H1 (cell line): ENCODE data around the gene LTBR. TPM values are rescaled to one million over a fixed set of nuclear protein-coding genes. Genes with fewer than 3 reads are reported as not detected.
A peak's percentile ranks its signal among the peaks of the same experiment; 100 is the strongest.

Source experiments
- CTCF ChIA-PET: fragments of 300-600 bp; sonication (Branson Sonifier 250); formaldehyde crosslinking; loops from one replicate; lab custom pipeline; 2021; ENCODE audit not compliant: partially characterized antibody; lab: Charles Lee
- POLR2A ChIA-PET: fragments of 300-600 bp; sonication (Branson Sonifier 250); formaldehyde crosslinking; loops from one replicate; lab custom pipeline; 2021; ENCODE audit warnings: inconsistent platforms; ENCODE audit not compliant: partially characterized antibody; lab: Charles Lee
- DNase-seq, 2 experiments: peaks; one replicate each; pipeline versions ENCODE4 v3.0.0 to v3.0.0-alpha.2; 2010 to 2022; ENCODE audit warnings: low spot score in 2 of 2, low read depth in 1 of 2, mixed read lengths in 1 of 2
- FAIRE-seq: peaks from 2 replicates; lab custom pipeline; 2011; peaks lifted over from hg19 to GRCh38; lab: Jason Lieb, UNC
- H2AFZ ChIP-seq: 2 replicates; pipeline ENCODE4 v1.8.1; 2012; ENCODE audit warnings: low read length, inconsistent platforms
- H2AK5ac ChIP-seq: 2 replicates; pipeline ENCODE4 v1.6.1; 2013; ENCODE audit warnings: low read depth, low read length
- H2BK120ac ChIP-seq: replicated peaks from 2 replicates; pipeline ENCODE3; 2013; ENCODE audit warnings: low read depth, low read length, inconsistent platforms
- H2BK12ac ChIP-seq: 2 replicates; pipeline ENCODE4 v1.6.1; 2013; ENCODE audit warnings: low read depth, low read length
- H2BK15ac ChIP-seq: 2 replicates; pipeline ENCODE4 v1.6.1; 2013; ENCODE audit warnings: low read length
- H2BK20ac ChIP-seq: 2 replicates; pipeline ENCODE4 v1.6.1; 2013; ENCODE audit warnings: low read length
- H2BK5ac ChIP-seq: 2 replicates; pipeline ENCODE4 v1.6.1; 2013; ENCODE audit warnings: low read depth, low read length
- H3K14ac ChIP-seq: 2 replicates; pipeline ENCODE4 v1.6.1; 2013; ENCODE audit warnings: inconsistent platforms; ENCODE audit not compliant: insufficient read length
- H3K18ac ChIP-seq: 2 replicates; pipeline ENCODE4 v1.6.1; 2013; ENCODE audit warnings: low read length; ENCODE audit errors: extremely low read depth
- H3K23ac ChIP-seq: 2 replicates; pipeline ENCODE4 v1.6.1; 2013; ENCODE audit warnings: inconsistent platforms; ENCODE audit not compliant: insufficient read length
- H3K23me2 ChIP-seq: 2 replicates; pipeline ENCODE4 v1.6.1; 2013; ENCODE audit warnings: low read depth, low read length
- H3K27ac ChIP-seq: 2 replicates; pipeline ENCODE4 v1.6.1; 2011; ENCODE audit warnings: low read depth, low read length, inconsistent platforms
- H3K27me3 ChIP-seq, 4 experiments: replicated peaks in 1 of 4; 1 replicate in 1 of 4; 2 replicates in 3 of 4; pipeline versions ENCODE4 v1.6.1 to v1.8.1; 2011 to 2013; ENCODE audit warnings: low read length in 3 of 4, mild to moderate bottlenecking in 3 of 4, inconsistent platforms in 2 of 4, mixed read lengths in 2 of 4, moderate library complexity in 1 of 4; ENCODE audit not compliant: control insufficient read depth in 3 of 4, insufficient read depth in 3 of 4; ENCODE audit errors: extremely low read depth in 1 of 4
- H3K36me3 ChIP-seq, 4 experiments: 2 replicates each; pipeline versions ENCODE4 v1.6.1 to v1.8.1; 2011 to 2013; ENCODE audit warnings: mild to moderate bottlenecking in 4 of 4, low read length in 3 of 4, moderate library complexity in 2 of 4, control low read depth in 1 of 4, inconsistent platforms in 1 of 4; ENCODE audit not compliant: insufficient read depth in 4 of 4, control insufficient read depth in 2 of 4
- H3K4ac ChIP-seq: replicated peaks from 2 replicates; pipeline ENCODE3; 2013; ENCODE audit warnings: low read length, low read depth, mixed read lengths, inconsistent platforms; ENCODE audit not compliant: insufficient read length
- H3K4me1 ChIP-seq, 4 experiments: replicated peaks in 1 of 4; 1 replicate in 1 of 4; 2 replicates in 3 of 4; pipeline versions ENCODE4 v1.6.1 to v1.8.1; 2011 to 2013; ENCODE audit warnings: low read length in 3 of 4, inconsistent platforms in 2 of 4, mixed read lengths in 1 of 4; ENCODE audit not compliant: insufficient read depth in 4 of 4, control insufficient read depth in 3 of 4
- H3K4me2 ChIP-seq, 2 experiments: 2 replicates each; pipeline versions ENCODE4 v1.6.1 to v1.8.1; 2011 to 2013; ENCODE audit warnings: low read depth in 2 of 2, low read length in 2 of 2, control low read depth in 1 of 2, inconsistent platforms in 1 of 2, mild to moderate bottlenecking in 1 of 2; ENCODE audit not compliant: insufficient read depth in 1 of 2
- H3K4me3 ChIP-seq, 4 experiments: fragments of 200-600, 300-600 bp in 1 of 4; sonication (generic), shearing (Covaris generic), sonication (Bioruptor Twin) in 1 of 4; 2 replicates each; pipeline versions ENCODE4 v1.5.1 to v1.8.1; 2011 to 2016; ENCODE audit warnings: low read length in 4 of 4, low read depth in 3 of 4, control low read depth in 2 of 4, inconsistent platforms in 2 of 4, mild to moderate bottlenecking in 2 of 4, mixed read lengths in 1 of 4, moderate library complexity in 1 of 4; ENCODE audit not compliant: insufficient read depth in 2 of 4; ENCODE audit errors: extremely low read depth in 1 of 4
- H3K56ac ChIP-seq: replicated peaks from 2 replicates; pipeline ENCODE3; 2013; ENCODE audit warnings: low read depth, mild to moderate bottlenecking, mixed read lengths, low read length, inconsistent platforms; ENCODE audit not compliant: insufficient read length
- H3K79me1 ChIP-seq: 2 replicates; pipeline ENCODE4 v1.6.1; 2013; ENCODE audit warnings: low read depth, low read length, control low read depth
- H3K79me2 ChIP-seq, 2 experiments: 2 replicates each; pipeline versions ENCODE4 v1.6.1 to v1.8.1; 2012 to 2013; ENCODE audit warnings: low read length in 2 of 2, mild to moderate bottlenecking in 2 of 2, inconsistent platforms in 1 of 2; ENCODE audit not compliant: insufficient read depth in 2 of 2, control insufficient read depth in 1 of 2
- H3K9ac ChIP-seq, 4 experiments: replicated peaks in 1 of 4; 1 replicate in 1 of 4; 2 replicates in 3 of 4; pipeline versions ENCODE4 v1.6.1 to v1.8.1; 2011 to 2013; ENCODE audit warnings: low read depth in 3 of 4, low read length in 3 of 4, control low read depth in 2 of 4, mild to moderate bottlenecking in 2 of 4, moderate library complexity in 2 of 4, inconsistent platforms in 1 of 4; ENCODE audit errors: extremely low read depth in 1 of 4
- H3K9me3 ChIP-seq, 2 experiments: 2 replicates each; pipeline versions ENCODE4 v1.6.1 to v1.8.1; 2012 to 2013; ENCODE audit warnings: mild to moderate bottlenecking in 2 of 2, moderate library complexity in 2 of 2, control low read depth in 1 of 2, inconsistent platforms in 1 of 2, low read depth in 1 of 2, low read length in 1 of 2, mixed read lengths in 1 of 2; ENCODE audit not compliant: insufficient read depth in 2 of 2
- H4K20me1 ChIP-seq, 2 experiments: replicated peaks in 1 of 2; 2 replicates each; pipeline versions ENCODE3 to v1.8.1; 2011 to 2013; ENCODE audit warnings: inconsistent platforms in 2 of 2, low read length in 2 of 2, mild to moderate bottlenecking in 1 of 2; ENCODE audit not compliant: insufficient read depth in 2 of 2, control insufficient read depth in 1 of 2
- H4K5ac ChIP-seq: 2 replicates; pipeline ENCODE4 v1.6.1; 2013; ENCODE audit warnings: low read length, low read depth, mixed read lengths, inconsistent platforms; ENCODE audit not compliant: insufficient read length
- H4K8ac ChIP-seq: 2 replicates; pipeline ENCODE4 v1.8.0; 2013; ENCODE audit warnings: mild to moderate bottlenecking, moderate library complexity, low read length, inconsistent platforms; ENCODE audit not compliant: insufficient read depth; ENCODE audit errors: extremely low read depth
- H4K91ac ChIP-seq: replicated peaks from 2 replicates; pipeline ENCODE3; 2013; ENCODE audit warnings: low read length, mixed read lengths, inconsistent platforms; ENCODE audit not compliant: insufficient read length
- CEBPB ChIP-seq: IDR thresholded peaks from 2 replicates; pipeline ENCODE4 v1.6.1; 2012; ENCODE audit warnings: low read depth, low read length
- WGBS, 2 experiments: shearing (Covaris generic) in 1 of 2; methylation state at CpG; one replicate each; pipeline versions ENCODE4 v1.1.6 to v1.1.7; 2013 to 2015; ENCODE audit warnings: low lambda C conversion rate in 2 of 2, mixed read lengths in 2 of 2, inconsistent platforms in 1 of 2, low coverage in 1 of 2, missing lambda C conversion rate in 1 of 2; ENCODE audit not compliant: insufficient replicate concordance in 2 of 2, insufficient coverage in 1 of 2, insufficient read length in 1 of 2; ENCODE audit errors: extremely low coverage in 1 of 2, missing lambda C conversion rate in 1 of 2; 5-methylcytosine and 5-hydroxymethylcytosine counted together
- polyA plus RNA-seq, 7 experiments: library from polyadenylated mRNA; depleted of rRNA in 3 of 7; stranded (reverse) in 5 of 7; unstranded in 2 of 7; fragments of >200 nt in 5 of 7; fragments of 200-250 nt in 2 of 7; gene quantifications; 1 replicate in 5 of 7; 2 replicates in 1 of 7; 4 replicates in 1 of 7; pipeline versions ENCODE4 v1.2.1 to v1.2.3, GENCODE V29; 2011 to 2013; ENCODE audit warnings: missing spikeins in 2 of 7, mixed read lengths in 2 of 7
- total RNA-seq: library from RNA; stranded (reverse); fragmentation: NEBNext Ultra II Directional; extraction: Animal tissue kit (Norgen Biotek cat#: 25700); gene quantifications from 2 replicates; pipeline ENCODE4 v1.2.1, GENCODE V29; 2021
- TF ChIP-seq, protein P1 (sequence below): IDR thresholded peaks from 2 replicates; pipeline ENCODE4 v1.6.1; 2011; ENCODE audit warnings: low read depth, mild to moderate bottlenecking, low read length; ENCODE audit not compliant: insufficient read depth

LTBR gene
- total and polyA plus RNA-seq, 2 of the 8 experiments (the other 6 are each of a cell fraction or from before 2014, with no cell fraction given), result 5.1 to 6.3 TPM

- CTCF ChIA-PET, result interaction anchor here (0.8 to 2.2 kb wide), 12 partner anchors 7 to 167 kb away, joined by 3 to 11 read pairs (median 5); no protein-coding TSS in a partner anchor
- peak overlapping the region in 1 of 4 experiments; percentile 65; a peak in 1 of 8 replicates for H3K4me3 ChIP-seq
These were observed 21.0 kb upstream of the LTBR start for GRCh38 chr12:6363010-6363329.

More at GRCh38 chr12:6363010-6363329, 21.0 kb upstream of the LTBR start:
- H4K20me1 ChIP-seq, result peaks cover 4 to 7% of the 10 kb centered on the region in 2 experiments
- H3K27me3 ChIP-seq, result no peaks in the 10 kb centered on the region
- H3K18ac ChIP-seq, result no peak overlapping the region; the same call in 1 of the 2 replicates
- H2BK20ac ChIP-seq, result no peak overlapping the region
- H3K4me1 ChIP-seq, result peaks cover 0 to 3% (median 1%) of the 10 kb centered on the region in 4 experiments; a peak in 3 of 7 replicates
- no peak overlapping the region for H2BK120ac ChIP-seq
- H3K56ac ChIP-seq, result no peak overlapping the region
- no peak overlapping the region for H3K9ac ChIP-seq
- peaks cover 0 to 40% of the 10 kb centered on the region in 2 experiments; a peak in 2 of 4 replicates for H3K79me2 ChIP-seq
- H2AFZ ChIP-seq, result no peak overlapping the region
- H2AK5ac ChIP-seq, result no peak overlapping the region
- no peak overlapping the region; the same call in 1 of the 2 replicates for H4K8ac ChIP-seq
- POLR2A ChIA-PET, result interaction anchor here (0.8 to 17.2 kb wide), 12 partner anchors 9 to 172 kb away, joined by 3 to 214 read pairs (median 7); partner anchors contain the start of genes GAPDH, SCNN1A, TAPBPL and TNFRSF1A
- H3K14ac ChIP-seq, result no peak overlapping the region
- FAIRE-seq (no peak), DNase-seq (no peak)
- peaks cover 2% of the 10 kb centered on the region; the same call in 1 of the 2 replicates for H3K23me2 ChIP-seq
- H2BK15ac ChIP-seq, result no peak overlapping the region
- H3K9me3 ChIP-seq, result no peaks in the 10 kb centered on the region
- no peak overlapping the region for H2BK12ac ChIP-seq
- no peak for TF ChIP-seq CEBPB
- TF ChIP-seq, protein P1, sequence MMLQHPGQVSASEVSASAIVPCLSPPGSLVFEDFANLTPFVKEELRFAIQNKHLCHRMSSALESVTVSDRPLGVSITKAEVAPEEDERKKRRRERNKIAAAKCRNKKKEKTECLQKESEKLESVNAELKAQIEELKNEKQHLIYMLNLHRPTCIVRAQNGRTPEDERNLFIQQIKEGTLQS, result no peak
- H3K79me1 ChIP-seq, result peaks cover 6% of the 10 kb centered on the region; the same call in 1 of the 2 replicates
- no peak overlapping the region for H4K5ac ChIP-seq
- H2BK5ac ChIP-seq, result no peak overlapping the region
- 28% methylated on average over 4 of the region's 4 CpGs; no CpG with 5 or more reads in 1 of the 2 experiments for WGBS, 2 experiments
- peak overlapping the region in 1 of 2 experiments; percentile 69; a peak in 2 of 4 replicates for H3K4me2 ChIP-seq
- no peak overlapping the region for H3K4ac ChIP-seq
- H3K36me3 ChIP-seq, result peaks cover 0 to 31% (median 14%) of the 10 kb centered on the region in 4 experiments; a peak in 6 of 8 replicates
- H3K23ac ChIP-seq, result no peak overlapping the region
- no peak overlapping the region for H4K91ac ChIP-seq
- no peak overlapping the region for H3K27ac ChIP-seq
